ENCODE results near the gene GPR137C.

GPR137C gene

DNA sequence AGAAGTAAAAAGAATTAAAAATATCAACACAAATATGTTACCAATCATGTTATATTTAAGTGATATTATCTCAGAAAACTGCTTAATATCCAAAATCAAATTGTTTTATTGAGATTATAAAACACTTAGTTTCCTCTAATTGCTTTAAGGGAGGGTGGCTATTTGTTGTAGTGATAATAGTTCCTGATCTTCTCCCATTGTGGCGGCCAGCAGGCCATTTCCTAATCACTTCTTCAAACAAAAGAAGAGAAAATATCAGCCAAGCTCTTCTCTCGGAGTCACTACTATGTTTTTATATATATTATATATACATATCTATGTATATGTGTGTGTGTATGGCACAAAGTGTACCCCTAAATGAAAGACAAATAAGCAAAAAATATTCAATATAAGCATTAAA is 111.2 kb downstream of the GPR137C start:
- Mint-ChIP-seq H3K9me3 (no peaks in the 10 kb centered on the region), H3K4me3 (no peak overlapping the region), H3K4me1 (no peaks in the 10 kb centered on the region), H3K36me3 (peaks cover 35% of the 10 kb centered on the region), H3K27ac (no peak overlapping the region), H3K27me3 (no peaks in the 10 kb centered on the region)
- CTCF ChIA-PET = interaction anchor here (1.0 kb wide), 1 partner anchor 60 kb away, joined by 3 read pairs; no protein-coding TSS in a partner anchor
- no peak for DNase-seq

DNA sequence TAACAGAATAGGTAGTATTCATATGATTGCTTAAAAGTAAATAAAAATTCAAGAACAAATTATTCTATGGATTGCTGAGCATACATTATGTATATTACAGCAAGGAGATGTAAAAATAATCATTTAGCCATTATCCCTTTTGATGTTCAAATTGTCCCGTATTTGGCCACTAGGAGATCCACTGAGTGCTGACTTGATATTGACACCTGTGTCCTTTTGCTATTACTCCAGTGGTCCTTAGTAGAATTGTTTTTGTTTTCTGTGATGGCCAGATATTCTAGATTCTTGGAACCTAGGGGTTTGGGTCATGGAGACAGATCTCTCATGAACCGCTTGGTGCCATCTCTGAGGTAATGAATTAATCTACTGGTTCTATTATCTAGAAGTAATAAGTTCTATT is 126.0 kb downstream of the GPR137C start:
- no peak for DNase-seq
- no peak overlapping the region for H3K27ac Mint-ChIP-seq
- no peaks in the 10 kb centered on the region for H3K9me3 Mint-ChIP-seq

DNA sequence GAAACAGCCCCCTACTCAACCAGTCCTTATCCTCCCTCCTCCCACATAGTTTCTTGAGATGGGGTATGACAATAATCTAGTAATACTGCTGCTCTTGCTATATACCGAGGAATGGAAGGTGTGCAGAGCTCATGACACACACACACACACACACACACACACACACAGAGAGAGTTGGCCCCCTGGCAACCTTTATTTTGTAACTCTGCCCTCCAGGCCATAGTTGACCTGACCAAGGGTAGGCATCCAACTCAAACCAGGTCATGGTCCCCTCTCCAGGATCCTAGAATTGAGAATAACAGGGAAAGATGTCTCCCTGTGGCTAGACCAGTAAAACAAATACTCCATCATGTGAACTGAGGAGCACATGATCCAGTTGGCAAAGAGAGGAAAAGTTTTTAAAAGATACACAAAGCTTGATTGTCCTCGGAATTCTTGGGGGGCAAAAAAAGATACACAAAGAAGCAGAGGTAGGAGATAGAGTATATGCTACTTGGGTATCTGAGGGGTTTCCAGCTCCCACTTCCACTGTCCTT is 131.4 kb downstream of the GPR137C start:
- DNase-seq = no peak
- H3K27ac Mint-ChIP-seq = no peak overlapping the region
- CTCF ChIA-PET = interaction anchor here (1.1 kb wide), 1 partner anchor 25 kb away, joined by 3 read pairs; no protein-coding TSS in a partner anchor

More for the DNA sequence above, 126.0 kb downstream of the GPR137C start:
- H3K4me1 Mint-ChIP-seq = no peaks in the 10 kb centered on the region
- no peaks in the 10 kb centered on the region for H3K27me3 Mint-ChIP-seq
- H3K4me3 Mint-ChIP-seq = no peak overlapping the region
- CTCF ChIA-PET = no interaction called here
- peaks cover 32% of the 10 kb centered on the region for H3K36me3 Mint-ChIP-seq

DNA sequence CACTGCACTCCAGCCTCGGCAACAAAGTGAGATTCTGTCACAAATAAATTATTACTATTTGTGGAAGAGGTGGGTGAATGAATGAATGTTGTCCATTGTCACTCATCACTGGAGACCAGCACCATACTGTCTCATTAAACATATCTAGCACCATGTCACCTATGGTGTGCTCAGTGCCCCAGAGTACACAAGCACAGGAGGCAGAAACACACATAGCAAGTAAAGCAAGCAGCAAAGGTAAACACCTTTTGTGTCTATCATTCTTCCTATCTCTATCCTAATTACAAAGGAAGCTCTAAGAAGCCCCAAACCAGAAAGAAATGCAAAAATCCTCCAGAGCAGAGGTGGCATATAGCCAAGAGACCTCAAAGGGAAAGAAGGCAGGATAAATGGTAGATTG is 133.5 kb downstream of the GPR137C start:
- H3K27ac Mint-ChIP-seq = no peak overlapping the region
- H3K9me3 Mint-ChIP-seq = no peaks in the 10 kb centered on the region
- H3K36me3 Mint-ChIP-seq = peaks cover 18% of the 10 kb centered on the region
- CTCF ChIA-PET = no interaction called here
- no peak for DNase-seq
- H3K4me3 Mint-ChIP-seq = no peak overlapping the region
- H3K4me1 Mint-ChIP-seq = peaks cover 61% of the 10 kb centered on the region
- H3K27me3 Mint-ChIP-seq = no peaks in the 10 kb centered on the region

More for the DNA sequence above, 131.4 kb downstream of the GPR137C start:
- no peaks in the 10 kb centered on the region for H3K27me3 Mint-ChIP-seq
- no peak overlapping the region for H3K4me3 Mint-ChIP-seq
- H3K4me1 Mint-ChIP-seq = peaks cover 42% of the 10 kb centered on the region
- H3K9me3 Mint-ChIP-seq = no peaks in the 10 kb centered on the region
- peaks cover 18% of the 10 kb centered on the region for H3K36me3 Mint-ChIP-seq
